ENCODE data around the gene IFIT3.

IFIT3 gene

DNA sequence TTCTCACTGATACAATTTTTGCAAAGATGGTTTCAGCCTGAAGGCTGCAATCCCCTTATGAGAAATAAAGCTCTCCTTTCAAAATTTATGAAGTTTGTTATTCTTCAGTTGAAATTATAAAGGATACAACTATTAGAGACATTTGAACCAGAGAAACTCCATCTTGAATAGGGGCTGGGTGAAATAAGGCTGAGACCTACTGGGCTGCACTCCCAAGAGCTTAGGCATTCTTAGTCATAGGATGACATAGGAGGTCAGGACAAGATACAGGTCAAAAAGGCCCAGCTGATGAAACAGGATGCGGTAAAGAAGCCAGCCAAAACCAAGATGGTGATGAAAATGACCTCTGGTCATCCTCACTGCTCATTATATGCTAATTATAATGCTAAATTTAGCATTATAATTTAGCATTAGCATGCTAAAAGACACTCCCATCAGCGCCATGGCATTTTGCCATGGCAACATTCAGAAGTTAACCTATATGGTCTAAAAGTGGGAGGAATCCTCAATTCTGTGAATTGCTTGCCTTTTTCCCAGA lies 27.7 kb downstream of the IFIT3 start:
- no peak for DNase-seq

DNA sequence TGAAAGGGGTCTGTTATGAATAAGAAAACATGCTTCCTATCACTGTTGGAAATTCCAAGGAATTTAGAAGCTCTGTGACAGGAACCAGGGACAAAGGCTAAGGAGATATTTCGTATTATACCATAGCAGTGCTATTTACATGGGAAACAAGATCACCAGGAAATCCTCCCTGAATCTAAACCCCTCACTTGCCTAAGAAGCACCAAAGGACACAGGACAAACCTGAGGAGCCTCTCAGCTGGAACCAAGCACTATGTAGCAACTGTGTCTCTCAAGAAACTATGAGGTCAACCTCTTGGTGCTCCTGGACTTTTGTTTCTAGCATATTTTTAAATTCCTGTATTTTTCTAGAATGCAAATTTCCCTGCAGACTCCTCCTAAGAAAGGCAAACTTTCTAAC lies 29.3 kb downstream of the IFIT3 start:
- no peak for DNase-seq

DNA sequence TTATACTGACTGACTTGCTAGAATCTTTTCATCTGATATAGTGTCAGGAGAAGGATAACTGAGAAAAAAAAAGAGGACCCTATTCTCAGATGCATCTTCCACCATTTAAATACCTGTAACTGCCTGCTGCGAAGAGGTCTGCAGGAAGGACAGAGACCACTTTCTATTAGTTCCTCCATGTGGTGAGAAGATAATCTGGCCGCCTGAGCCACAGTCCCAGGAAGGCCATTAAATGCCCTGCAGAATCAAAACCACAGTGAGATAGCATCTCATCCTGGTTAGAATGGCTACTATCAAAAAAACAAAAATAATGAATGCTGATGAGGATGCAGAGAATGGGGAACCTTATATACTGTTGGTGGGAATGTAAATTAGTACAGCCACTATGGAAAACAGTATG lies 30.2 kb downstream of the IFIT3 start:
- no peak for DNase-seq

DNA sequence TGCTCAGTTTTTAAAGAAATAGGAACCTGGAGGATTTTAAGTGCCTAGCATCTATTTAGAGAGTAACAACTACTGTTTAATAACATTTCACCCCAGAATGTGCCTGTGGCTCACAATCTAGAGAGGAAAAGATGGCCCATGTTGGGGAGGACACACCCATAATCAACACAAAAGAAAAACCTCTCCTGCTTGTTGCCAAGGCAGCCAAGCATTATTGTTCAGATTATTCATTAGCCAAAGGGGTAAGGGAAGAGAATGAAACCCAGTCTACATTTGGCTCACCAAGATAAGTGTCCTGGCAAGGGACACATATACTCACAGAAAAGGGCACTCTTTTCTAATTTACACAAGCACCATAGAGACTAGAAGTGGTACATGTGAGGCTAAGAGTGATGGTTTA lies 32.4 kb downstream of the IFIT3 start:
- no peak for DNase-seq

DNA sequence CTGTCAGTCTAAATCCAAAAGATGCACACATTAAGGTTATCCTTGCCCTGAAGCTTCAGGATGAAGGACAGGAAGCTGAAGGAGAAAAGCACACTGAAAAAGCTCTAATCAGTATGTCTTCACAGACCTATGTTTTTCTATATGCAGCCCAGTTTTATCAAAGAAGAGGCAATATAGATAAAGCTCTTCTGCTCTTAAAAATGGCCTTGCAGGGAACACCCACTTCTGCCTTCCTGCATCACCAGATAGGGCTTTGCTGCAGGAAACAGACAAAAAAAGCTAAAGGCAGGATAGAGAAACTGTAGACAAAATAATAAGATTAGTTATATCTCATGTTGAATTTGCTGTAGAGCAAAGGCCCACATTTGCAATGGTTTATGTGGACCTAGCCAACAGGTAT lies 35.1 kb downstream of the IFIT3 start:
- DNase-seq = no peak

DNA sequence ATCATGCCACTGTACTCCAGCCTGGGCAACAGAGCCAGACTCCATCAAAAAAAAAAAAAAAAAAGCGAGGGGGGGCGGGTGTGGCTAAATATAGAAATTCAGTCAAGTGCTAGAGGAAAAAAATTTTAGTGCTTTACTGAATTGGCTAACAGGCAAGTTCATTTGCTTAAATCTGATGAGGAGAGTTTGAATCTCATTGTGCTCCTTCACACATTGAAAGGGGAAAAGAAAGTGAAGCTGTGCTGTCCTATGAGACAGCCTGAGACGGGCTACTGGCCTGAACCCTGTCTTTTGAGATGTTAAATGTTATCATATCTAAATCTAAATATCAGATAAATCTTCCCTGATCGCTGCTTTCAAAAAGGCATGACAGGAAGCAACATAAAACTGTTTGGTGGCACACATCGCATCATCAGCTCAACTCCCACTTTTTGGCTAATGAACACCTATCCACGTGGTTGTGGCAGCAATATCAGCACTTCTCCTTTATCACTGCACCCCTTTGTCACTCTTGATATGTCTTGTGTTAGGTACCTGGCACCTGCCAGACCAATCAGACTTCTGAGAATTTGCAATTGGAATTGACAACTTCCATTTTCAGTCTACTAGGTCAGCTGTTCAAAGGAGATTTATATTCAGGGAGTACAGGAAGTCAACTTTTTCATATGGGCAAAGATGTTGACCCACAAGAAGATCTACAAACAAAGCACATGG lies 36.1 kb downstream of the IFIT3 start:
- no peak for DNase-seq

DNA sequence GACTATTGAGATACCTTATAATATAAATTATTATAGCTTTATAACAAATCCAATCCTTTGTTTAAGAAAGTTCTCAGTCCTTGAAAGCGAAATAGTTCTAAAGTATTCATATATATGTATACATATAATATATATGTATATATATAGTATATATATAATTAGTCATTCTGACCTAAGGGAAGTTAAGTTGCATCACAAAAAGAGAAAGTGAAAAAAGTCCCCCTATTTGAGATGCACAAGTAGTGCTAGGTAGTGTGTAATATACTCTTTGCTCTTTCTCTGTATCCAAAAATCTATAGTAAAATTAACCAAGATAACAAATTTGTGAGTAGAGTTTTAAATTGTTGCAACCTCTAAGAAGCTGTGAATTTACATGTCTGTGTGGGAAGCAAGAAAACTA lies 36.7 kb downstream of the IFIT3 start:
- DNase-seq = no peak

DNA sequence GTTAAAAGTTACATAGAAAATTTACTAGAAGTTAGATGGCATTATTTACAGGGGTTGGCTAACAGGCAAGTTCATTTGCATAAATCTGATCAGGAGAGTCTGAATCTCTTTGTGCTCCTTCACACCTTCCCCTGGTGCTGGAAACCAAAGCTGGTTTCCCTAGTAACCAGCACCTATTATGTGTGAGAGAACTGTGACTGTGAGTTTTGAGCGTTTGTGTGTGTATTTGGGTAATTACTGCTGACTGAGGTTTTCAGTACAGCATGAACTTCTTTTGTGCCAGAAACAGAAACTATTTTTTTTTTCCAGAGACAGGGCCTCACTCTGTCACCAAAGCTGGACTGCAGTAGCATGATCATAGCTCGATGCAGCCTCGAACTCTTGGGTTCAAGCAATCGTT lies 39.7 kb downstream of the IFIT3 start:
- peak in 9 of 56 donors; percentile 16 to 59 (median 25) for DNase-seq

DNA sequence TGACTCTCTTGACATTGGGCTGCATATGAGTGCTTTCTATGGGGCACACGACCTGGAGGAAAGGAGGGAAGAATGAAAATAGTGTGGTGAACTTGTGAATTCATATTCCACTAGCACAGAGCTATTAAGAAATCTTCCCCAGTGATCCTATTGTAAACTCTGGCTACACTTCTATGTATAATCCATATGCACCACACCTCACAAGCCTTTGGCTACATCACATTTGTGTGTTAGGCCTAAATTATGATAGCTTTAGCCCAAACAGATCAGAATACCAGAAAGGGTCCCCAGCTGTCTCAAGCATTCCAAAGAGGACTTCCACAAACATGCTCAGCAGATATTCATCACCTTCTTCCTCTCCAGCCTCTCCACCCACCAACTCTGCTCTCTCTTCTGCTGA lies 40.3 kb downstream of the IFIT3 start:
- DNase-seq = no peak

DNA sequence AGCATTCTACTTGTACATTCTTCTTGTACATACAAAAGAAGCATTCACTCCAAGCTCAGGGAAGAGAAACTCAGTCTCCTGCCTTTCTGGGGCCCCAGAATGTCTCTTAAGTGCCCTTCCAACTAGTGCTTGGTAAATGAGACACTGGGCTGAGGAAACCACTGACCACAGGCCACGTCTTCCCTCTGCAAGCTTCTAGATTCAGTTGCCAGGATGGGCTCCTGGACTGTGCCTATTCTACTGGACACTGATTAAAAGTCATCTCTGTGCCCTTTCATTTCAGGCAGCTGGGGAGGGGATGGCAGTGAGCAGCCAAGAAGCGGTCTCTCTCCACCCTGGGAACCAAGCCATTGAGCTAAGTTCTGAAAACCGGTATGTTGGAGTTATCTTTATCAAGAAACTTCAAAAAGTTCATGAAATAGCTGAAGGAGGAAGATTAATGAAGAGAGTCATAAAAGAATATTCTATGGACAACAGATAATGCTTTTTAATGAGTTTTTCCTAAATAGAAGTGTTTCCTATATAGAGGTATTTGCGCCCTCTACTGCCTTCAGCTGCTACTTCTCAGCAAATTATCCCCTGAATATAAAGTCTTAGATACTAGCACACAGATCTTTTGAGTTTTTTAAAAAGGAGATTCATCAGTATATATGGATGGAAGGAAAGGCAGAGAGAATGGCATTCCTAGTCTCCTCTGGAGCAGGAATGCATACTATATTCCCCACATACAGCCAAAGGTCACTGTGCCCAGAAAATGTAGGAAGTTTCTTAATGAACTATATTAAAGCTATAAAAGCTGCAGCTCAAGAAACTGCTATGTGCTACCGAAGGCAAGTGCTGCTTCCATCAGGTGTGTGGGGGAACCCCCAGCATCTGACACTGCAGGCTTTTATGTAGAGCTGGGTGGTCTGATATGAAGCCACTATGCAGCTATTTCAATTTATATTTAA lies 41.6 kb downstream of the IFIT3 start:
- DNase-seq = peak in 21 of 56 donors; percentile 8 to 60 (median 30)

DNA sequence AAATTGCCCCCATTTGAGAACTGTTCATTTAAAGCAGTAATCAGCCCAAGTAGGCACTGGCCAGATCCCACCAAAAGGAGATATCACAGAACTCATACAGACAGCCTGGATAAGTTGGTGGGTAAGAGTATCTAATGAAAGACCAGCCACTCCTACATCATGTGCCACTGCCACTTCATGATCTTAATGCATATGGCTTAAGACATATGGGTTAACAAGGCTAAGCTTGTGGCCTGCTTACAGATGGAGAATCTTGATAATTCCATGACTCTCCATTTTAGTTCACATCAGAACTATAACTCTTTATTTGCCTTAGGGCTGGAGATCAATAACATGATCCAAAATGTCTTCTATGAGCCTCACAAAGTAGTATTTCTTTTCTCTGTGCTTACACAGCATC lies 43.3 kb downstream of the IFIT3 start:
- DNase-seq = no peak

DNA sequence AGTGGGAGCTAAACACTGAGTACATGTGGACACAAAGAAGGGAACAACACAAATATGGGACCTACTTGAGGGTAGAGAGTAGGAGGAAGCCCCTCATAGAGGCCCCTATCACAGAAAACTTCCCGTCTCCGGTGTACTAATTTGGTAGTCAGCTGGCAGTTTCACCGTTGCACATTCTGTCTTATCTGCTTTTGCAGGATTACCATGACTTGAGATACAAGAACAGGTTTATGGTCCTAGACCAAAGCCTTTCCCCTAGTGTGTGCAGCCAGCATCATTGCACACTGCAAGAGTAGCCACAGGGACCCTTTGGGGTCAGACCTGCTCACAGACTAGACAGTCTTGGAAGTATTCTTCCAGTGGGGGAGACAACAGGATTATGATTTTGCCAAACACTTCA lies 44.2 kb downstream of the IFIT3 start:
- no peak for DNase-seq

DNA sequence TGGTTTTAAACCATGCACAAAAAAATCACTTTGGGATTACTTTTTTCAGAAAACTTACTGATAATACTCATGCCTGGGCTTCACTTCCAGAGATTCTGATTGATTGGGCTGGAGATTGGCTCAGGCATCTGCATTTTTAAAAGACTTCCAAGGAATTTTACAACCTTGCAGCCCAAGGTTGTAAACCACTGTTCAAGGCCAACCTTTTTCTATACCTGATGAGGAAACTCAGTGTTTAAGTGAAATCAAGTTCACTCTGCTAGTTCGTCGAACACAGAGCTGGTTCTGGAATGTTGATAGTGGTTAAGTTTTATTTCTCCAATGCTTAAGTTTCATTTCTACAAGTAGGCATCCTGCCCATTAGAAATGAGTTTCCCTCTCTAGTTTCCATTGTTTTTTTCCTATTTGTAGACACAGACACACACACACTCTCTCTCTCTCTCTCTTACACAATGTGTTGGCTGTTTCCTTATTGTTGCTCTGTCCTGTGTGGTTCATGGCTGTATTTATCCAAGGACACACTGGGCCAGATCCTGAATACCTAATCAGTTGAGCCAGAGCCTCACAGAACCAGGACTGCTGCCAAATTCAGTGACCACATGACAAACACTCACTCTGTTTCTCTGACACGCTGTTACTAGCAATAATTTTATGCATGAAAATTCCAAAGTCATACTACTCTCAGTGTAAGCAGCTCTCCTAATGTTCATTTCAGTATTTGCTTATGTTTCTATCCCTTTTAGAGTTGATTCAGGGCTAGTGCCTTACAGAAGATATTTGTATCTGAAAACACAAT lies 46.3 kb downstream of the IFIT3 start:
- DNase-seq = peak in 52 of 56 donors; percentile 25 to 96 (median 75)

DNA sequence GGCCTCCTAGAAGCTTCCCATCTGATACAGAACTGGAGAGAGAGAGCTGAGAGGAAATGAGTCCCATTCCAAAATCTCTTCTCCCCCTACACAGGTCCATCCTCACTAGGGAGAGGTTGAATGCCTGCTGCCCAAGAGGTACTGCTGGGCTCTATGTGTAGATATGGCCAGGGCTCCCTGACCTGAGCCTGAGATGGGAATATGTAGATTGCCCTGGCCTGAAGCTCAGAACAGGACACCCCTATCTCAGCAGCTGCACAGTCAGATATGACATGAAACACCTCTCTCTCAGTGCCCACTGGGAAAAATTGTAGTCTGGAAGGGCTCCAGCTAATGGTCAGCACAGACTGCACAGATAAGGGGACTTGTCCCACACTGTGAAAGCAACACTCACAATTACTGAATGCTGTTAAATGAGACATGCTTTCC lies 46.9 kb downstream of the IFIT3 start:
- DNase-seq = peak in 11 of 56 donors; percentile 9 to 50 (median 34)

DNA sequence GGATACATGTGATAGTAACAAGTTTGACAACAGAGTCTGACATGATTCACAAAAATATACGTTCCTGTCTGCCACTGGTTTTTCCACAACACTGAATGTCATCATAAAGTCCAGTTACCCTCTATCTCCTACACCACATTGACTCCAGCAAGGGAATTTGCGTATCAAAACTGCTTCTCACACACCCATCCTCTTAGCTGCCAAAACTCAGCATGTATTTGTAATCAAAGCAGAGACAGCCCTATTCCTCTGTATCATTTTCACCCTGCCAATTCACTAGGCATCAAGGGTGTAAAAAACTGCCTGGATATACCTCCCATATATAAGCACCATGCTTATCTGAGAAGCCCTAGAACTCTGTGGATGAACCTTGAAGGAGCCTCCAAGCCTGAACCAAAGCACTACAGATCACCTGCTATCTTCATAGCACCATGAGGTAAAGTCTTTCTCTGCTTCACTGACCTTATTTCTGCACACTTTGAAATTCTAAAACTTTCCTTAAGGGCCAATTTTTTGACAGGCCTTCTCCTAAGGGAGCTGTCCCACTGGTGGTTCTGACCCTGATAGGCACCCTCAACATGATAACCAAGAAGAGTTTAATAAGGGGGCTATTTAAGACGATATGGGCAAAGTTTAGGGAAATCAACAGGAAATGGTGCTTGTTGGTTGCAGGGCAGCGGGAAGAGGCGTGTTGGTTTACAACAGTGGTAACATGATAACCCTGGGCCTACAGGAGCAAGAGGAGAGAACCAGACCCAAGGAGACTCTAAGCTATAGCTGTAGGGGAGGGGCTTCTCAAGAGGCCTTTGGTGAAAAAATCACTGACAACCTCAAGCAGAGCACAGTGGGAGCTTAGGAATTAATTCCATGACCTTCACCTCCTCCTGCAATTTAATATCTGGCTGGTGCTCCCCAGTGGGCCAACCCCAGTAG lies 50.2 kb downstream of the IFIT3 start, which contains the start of gene IFIT1B:
IFIT1B (plus strand) TSS at position 352 of the 933 bp plus-strand sequence; CDS start at position 432, 80 bp downstream.
- no peak for DNase-seq

DNA sequence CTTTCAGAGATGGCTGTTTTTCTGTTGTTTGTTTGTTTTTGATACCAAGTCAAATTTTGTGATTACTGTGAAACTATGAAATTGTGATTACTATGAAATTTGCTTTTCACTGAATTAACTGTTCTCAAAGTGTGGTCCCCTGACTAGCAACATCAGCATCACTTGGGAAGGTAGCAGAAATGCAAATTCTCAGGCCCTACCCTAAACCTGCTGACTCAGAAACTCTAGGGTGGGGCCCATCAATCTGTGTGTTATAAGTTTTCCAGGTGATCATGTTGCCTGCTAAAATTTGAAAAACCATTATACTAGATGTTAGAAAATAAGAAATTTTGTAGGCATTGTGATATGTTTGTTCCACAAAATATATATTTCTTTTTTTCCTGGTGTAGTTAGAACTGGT lies 51.3 kb downstream of the IFIT3 start:
- DNase-seq = no peak

DNA sequence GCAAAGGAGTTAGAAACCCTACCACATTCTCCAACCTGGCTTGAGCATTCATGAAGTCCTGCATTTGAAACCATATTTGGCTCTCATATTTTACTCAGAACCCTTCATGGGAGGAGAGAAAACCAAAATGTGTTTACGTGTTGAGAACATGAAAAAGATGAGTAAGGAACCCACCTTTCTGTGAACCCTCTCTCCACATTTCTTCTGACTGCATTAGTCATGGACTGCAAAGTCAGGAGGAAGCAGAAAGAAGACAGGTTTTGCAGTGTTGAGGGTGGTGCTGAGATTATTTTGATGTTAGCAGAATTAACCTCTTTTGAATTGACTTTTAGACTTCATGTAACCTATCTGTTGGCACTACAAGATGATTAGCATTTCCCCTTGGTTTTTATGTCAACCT lies 55.0 kb downstream of the IFIT3 start:
- DNase-seq = no peak

DNA sequence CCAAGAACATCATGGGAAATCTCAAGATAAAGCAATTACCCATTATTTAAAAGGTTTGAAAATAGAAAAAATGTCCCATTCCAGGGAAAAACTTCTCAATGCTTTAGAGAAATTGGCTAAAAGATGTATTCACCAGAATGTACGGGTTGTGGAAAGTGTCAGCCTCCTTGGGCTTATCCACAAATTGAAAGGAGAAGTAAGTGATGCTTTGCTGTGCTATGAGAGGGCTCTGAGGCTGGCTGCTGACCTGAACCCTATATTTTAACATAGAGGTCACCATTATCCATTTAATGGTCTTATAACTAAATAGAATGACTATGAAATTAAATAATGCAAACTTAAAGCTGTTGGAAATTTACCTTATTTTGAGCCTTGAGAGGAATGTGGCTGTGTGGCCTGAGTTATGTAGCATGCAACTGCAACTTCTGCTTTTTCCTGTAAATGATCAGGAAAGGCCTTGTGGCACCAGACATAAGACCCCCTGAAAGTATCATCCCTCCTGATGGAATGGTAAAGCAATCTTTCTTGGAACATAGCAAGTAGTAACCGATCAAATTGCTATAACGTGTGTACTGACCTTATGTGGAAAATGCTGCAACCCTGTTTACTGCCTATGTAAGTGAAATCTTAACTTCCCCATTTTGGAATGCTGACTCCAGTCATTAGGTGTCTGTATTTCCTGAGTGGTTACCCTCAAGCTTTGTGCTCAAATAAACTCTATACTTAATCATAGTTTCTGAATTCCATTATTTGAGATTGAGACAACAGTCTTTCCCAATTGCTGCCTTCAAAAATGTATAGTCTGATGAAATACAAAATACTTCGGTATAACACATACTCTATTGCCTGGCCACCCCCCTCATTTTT lies 56.9 kb downstream of the IFIT3 start:
- no peak for DNase-seq

DNA sequence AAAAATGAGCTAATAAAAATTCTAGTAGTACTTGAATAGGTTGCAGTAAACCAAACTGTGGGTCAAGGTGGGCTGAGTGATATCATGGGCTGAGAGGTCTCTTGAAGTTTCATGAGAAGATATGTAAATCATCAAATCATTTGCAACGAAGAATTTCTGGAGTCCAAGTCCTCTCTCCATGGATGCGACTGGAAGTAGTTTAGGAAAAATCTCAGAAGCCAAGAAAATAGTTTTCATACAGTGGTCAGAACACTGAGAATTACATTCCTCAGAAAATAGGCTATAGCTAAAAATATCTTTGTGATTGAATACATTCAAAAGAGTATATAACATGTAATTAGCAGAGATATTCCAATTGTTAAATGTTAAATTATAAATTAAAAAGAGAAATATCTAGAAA lies 61.0 kb downstream of the IFIT3 start:
- DNase-seq = no peak
